ENCODE results near the gene VPS33B. TPM values are rescaled to one million over a fixed set of nuclear protein-coding genes. Genes with fewer than 3 reads are reported as not detected.
A peak's percentile ranks its signal among the peaks of the same experiment; 100 is the strongest.

VPS33B gene
- total RNA-seq, 4 donors from 2014 or later: 9.5 to 11.4 (median 10.4) TPM

GRCh38 chr15:90956274-90957030 lies 65.9 kb downstream of the VPS33B start:
- 8% methylated on average over 29 of the region's 56 CpGs for WGBS
- TF ChIP-seq POLR2A (IDR thresholded peaks at IDR 0.05; ENCODE audit: low read depth) (no peak), POLR2AphosphoS5 (IDR thresholded peaks at IDR 0.05) (peak; percentile 11 to 28), EP300 (IDR thresholded peaks at IDR 0.05) (no peak), CTCF (IDR thresholded peaks at IDR 0.05) (peak in 2 of 3 experiments; percentile 87 to 96)
- peaks cover 21 to 45% (median 34%) of the 10 kb centered on the region in 4 donors for H3K36me3 ChIP-seq
- peak overlapping the region; percentile 62 to 75 (median 68) for H3K4me3 ChIP-seq
- H3K4me1 ChIP-seq: peaks cover 38 to 64% (median 57%) of the 10 kb centered on the region in 4 donors
- no peaks in the 10 kb centered on the region for H3K27me3 ChIP-seq
- no peak for DNase-seq (ENCODE audit: extremely low spot score)
- H3K27ac ChIP-seq (replicated peaks in 1 of 4): peak overlapping the region; percentile 80 to 82 (median 81)
- no peaks in the 10 kb centered on the region for H3K9me3 ChIP-seq
- intact Hi-C loops (cut with DNase I): loop anchor here (2.0 to 10.0 kb wide), 4 partner anchors 36 to 312 kb away; partner anchors contain the start of genes PRC1 and VPS33B

GRCh38 chr15:90955624-90956273 lies 66.6 kb downstream of the VPS33B start:
- no peaks in the 10 kb centered on the region for H3K9me3 ChIP-seq
- 82% methylated on average over 19 of the region's 20 CpGs for WGBS
- peaks cover 27 to 45% (median 36%) of the 10 kb centered on the region in 4 donors for H3K36me3 ChIP-seq
- H3K4me1 ChIP-seq: peaks cover 36 to 60% (median 56%) of the 10 kb centered on the region in 4 donors
- no peaks in the 10 kb centered on the region for H3K27me3 ChIP-seq
- DNase-seq (ENCODE audit: extremely low spot score): no peak
- H3K4me3 ChIP-seq: peak overlapping the region; percentile 61 to 80 (median 74)
- intact Hi-C loops (cut with DNase I): loop anchor here (2.0 to 10.0 kb wide), 4 partner anchors 37 to 313 kb away; partner anchors contain the start of genes PRC1 and VPS33B
- TF ChIP-seq EP300 (IDR thresholded peaks at IDR 0.05) (no peak), POLR2A (IDR thresholded peaks at IDR 0.05; ENCODE audit: low read depth) (no peak), POLR2AphosphoS5 (IDR thresholded peaks at IDR 0.05) (no peak), CTCF (IDR thresholded peaks at IDR 0.05) (no peak)
- H3K27ac ChIP-seq (replicated peaks in 1 of 4): peak overlapping the region in 3 of 4 donors; percentile 80 to 96 (median 91)

- DNase-seq (ENCODE audit: extremely low spot score): peak; percentile 99
- intact Hi-C loops (cut with DNase I): loop anchor here (5.0 to 10.0 kb wide), 3 partner anchors 37 to 97 kb away; partner anchors contain the start of genes PRC1 and VPS33B
- peaks cover 29 to 52% (median 48%) of the 10 kb centered on the region in 4 donors for H3K4me1 ChIP-seq
- TF ChIP-seq POLR2AphosphoS5 (IDR thresholded peaks at IDR 0.05): peak; percentile 87 to 93
- peak; percentile 12 for TF ChIP-seq EP300 (IDR thresholded peaks at IDR 0.05)
- no peak for TF ChIP-seq CTCF (IDR thresholded peaks at IDR 0.05)
- TF ChIP-seq POLR2A (IDR thresholded peaks at IDR 0.05; ENCODE audit: low read depth): peak; percentile 65
- peaks cover 35 to 45% (median 41%) of the 10 kb centered on the region in 4 donors for H3K36me3 ChIP-seq
- 1% methylated on average over 36 of the region's 69 CpGs for WGBS
- H3K9me3 ChIP-seq: no peaks in the 10 kb centered on the region
- no peaks in the 10 kb centered on the region for H3K27me3 ChIP-seq
- peak within 1 kb of the TSS; percentile 84 to 96 (median 92) for H3K27ac ChIP-seq (replicated peaks in 1 of 4)
- peak within 1 kb of the TSS; percentile 61 to 80 (median 72) for H3K4me3 ChIP-seq
These were observed 67.4 kb downstream of the VPS33B start, which contains the start of gene RCCD1 for GRCh38 chr15:90954712-90955623. Gene RCCD1 (plus strand): TSS chr15:90954884. CDS start chr15:90956735, 1,851 bp downstream.
